Dendritic cell treated with granulocyte-macrophage colony-stimulating factor and Interleukin-4, amounts not matched to agents 40 ng/mL and 50 ng/mL, for 4 days (primary cell): ENCODE results near the gene PHLDA2.

Source experiments
- H3K27ac Mint-ChIP-seq: one replicate; pipeline ENCODE4 v1.8.0; 2022; ENCODE audit warnings: mild to moderate bottlenecking, mixed read lengths
- H3K27me3 Mint-ChIP-seq: one replicate; pipeline ENCODE4 v1.8.0; 2022; ENCODE audit warnings: mild to moderate bottlenecking, mixed read lengths
- H3K36me3 Mint-ChIP-seq: one replicate; pipeline ENCODE4 v1.8.0; 2022; ENCODE audit warnings: low read depth, mixed read lengths
- H3K4me1 Mint-ChIP-seq: one replicate; pipeline ENCODE4 v1.8.0; 2022; ENCODE audit warnings: low read depth, mixed read lengths
- H3K4me3 Mint-ChIP-seq: one replicate; pipeline ENCODE4 v1.8.0; 2022; ENCODE audit warnings: mild to moderate bottlenecking, moderate library complexity, mixed read lengths
- H3K9me3 Mint-ChIP-seq: one replicate; pipeline ENCODE4 v1.8.0; 2022; ENCODE audit warnings: mixed read lengths
- intact Hi-C: fragments of 100-400 bp; cut with micrococcal nuclease; formaldehyde crosslinking; loops from one replicate; pipeline ENCODE4 v1.15.0; 2022

PHLDA2 gene

GRCh38 chr11:2954263-2954662 is 25.0 kb upstream of the PHLDA2 start:
- Mint-ChIP-seq H3K4me1 (peaks cover 23% of the 10 kb centered on the region), H3K4me3 (no peak overlapping the region), H3K27me3 (no peaks in the 10 kb centered on the region), H3K36me3 (peaks cover 96% of the 10 kb centered on the region), H3K9me3 (no peaks in the 10 kb centered on the region), H3K27ac (no peak overlapping the region)
- intact Hi-C loops, result no loop called here

DNA sequence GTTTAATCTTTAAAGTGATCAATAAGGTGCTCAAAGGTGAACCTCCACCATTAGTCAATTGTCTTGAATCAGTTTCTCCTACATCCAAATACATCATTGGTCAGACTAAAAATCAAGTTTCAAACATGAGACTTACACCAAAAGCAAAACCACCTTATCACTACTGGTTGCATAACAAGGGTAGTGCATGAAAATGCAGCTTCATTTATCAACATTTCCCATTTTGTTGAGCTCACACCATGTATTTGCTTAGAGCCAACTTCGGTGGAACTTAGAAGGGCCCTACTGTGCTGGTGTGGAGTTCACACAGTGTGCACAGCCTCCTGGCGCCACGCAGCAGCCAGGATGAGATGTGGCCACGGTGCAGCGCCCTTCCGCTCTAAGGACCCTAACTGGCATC is 23.1 kb upstream of the PHLDA2 start:
- no peak overlapping the region for H3K4me3 Mint-ChIP-seq
- no peaks in the 10 kb centered on the region for H3K27me3 Mint-ChIP-seq
- intact Hi-C loops, result no loop called here
- no peak overlapping the region for H3K27ac Mint-ChIP-seq
- H3K36me3 Mint-ChIP-seq, result peaks cover 98% of the 10 kb centered on the region
- H3K9me3 Mint-ChIP-seq, result no peaks in the 10 kb centered on the region
- peaks cover 10% of the 10 kb centered on the region for H3K4me1 Mint-ChIP-seq

- H3K9me3 Mint-ChIP-seq, result no peaks in the 10 kb centered on the region
- H3K27me3 Mint-ChIP-seq, result no peaks in the 10 kb centered on the region
- H3K36me3 Mint-ChIP-seq, result peaks cover 98% of the 10 kb centered on the region
- intact Hi-C loops, result no loop called here
- H3K4me3 Mint-ChIP-seq, result no peak overlapping the region
- H3K4me1 Mint-ChIP-seq, result peaks cover 16% of the 10 kb centered on the region
- no peak overlapping the region for H3K27ac Mint-ChIP-seq
These were observed 22.3 kb upstream of the PHLDA2 start for GRCh38 chr11:2951231-2952110.

GRCh38 chr11:2950825-2951224 is 21.6 kb upstream of the PHLDA2 start:
- Mint-ChIP-seq H3K4me1 (peaks cover 22% of the 10 kb centered on the region), H3K9me3 (no peaks in the 10 kb centered on the region), H3K27ac (no peak overlapping the region), H3K4me3 (no peak overlapping the region), H3K27me3 (no peaks in the 10 kb centered on the region), H3K36me3 (peaks cover 98% of the 10 kb centered on the region)
- intact Hi-C loops, result no loop called here

DNA sequence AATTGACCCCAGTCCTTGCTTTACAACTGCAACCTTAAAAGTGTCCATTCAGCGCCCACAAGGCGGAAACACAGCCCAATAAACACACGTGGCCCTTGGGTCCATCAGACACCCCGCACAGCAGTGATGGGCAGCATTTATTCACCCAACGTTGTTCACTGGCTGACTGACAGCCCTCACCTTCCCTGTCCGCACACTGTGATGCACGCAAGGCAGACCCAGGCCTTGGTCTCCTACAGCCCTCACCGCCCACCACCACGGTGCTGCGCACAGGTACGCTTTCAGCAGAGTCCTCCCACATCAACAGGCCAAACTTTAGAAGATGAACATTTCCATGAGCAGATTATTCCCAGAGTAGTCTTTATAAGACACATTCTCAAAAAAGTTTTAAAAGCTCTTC is 20.7 kb upstream of the PHLDA2 start:
- no peak overlapping the region for H3K4me3 Mint-ChIP-seq
- no peaks in the 10 kb centered on the region for H3K27me3 Mint-ChIP-seq
- no peak overlapping the region for H3K27ac Mint-ChIP-seq
- intact Hi-C loops, result loop anchor here (5.0 kb wide), 1 partner anchor 37 kb away; no protein-coding TSS in a partner anchor
- peaks cover 31% of the 10 kb centered on the region for H3K4me1 Mint-ChIP-seq
- H3K9me3 Mint-ChIP-seq, result no peaks in the 10 kb centered on the region
- H3K36me3 Mint-ChIP-seq, result peaks cover 93% of the 10 kb centered on the region

DNA sequence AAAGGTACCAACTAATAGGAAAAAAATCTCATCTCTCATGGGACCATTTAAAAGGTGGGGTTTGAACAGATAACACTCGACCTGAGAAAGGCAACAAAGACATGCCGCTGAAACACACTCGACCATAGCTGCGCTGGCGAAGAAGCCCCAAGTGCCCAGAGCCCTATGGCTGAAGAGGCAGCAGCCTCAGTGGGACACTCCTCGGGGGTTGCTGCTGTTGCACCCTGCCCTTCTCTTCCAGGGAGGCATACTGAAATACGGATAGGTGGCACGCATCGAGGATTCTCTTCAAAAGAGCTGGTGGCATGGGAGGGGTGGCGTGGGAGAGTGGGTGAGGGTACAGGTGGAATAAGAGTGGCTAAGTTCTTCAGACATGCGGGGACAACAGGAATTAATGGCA is 18.5 kb upstream of the PHLDA2 start:
- peaks cover 93% of the 10 kb centered on the region for H3K36me3 Mint-ChIP-seq
- intact Hi-C loops, result loop anchor here (5.0 kb wide), 1 partner anchor 40 kb away; no protein-coding TSS in a partner anchor

DNA sequence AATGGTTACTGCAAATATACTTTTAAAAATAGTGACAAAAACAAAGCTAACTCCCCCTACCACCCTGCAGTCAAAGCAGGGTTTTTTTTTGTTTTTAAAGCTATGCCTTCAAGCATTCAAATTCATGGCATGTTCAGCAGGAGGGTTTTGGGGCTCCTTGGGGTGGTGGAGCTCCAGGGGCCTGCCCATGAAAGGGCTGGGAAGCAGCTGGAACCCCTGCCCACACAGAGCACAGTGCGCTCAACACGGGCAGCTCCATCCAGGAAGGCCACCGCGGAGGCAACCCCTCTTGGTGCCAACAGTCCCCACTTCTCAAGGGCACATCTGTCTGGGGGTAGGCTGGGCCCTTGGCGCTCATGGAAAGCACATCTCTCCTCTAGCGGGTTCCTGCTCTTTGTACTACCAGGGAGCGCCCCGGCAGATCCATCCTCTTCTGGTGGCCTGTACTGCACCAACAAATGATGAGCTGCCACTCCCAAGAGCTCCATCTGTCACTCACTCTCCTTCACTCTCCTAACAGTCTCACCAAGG is 16.6 kb upstream of the PHLDA2 start:
- intact Hi-C loops, result loop anchor here (5.0 kb wide), 1 partner anchor 41 kb away; no protein-coding TSS in a partner anchor
- Mint-ChIP-seq H3K9me3 (no peaks in the 10 kb centered on the region), H3K4me1 (peaks cover 49% of the 10 kb centered on the region), H3K27me3 (no peaks in the 10 kb centered on the region), H3K36me3 (peaks cover 74% of the 10 kb centered on the region), H3K4me3 (peak overlapping the region; percentile 7), H3K27ac (peak overlapping the region; percentile 4)

More for the DNA sequence above, 18.5 kb upstream of the PHLDA2 start:
- Mint-ChIP-seq H3K4me1 (peaks cover 49% of the 10 kb centered on the region), H3K4me3 (no peak overlapping the region), H3K27me3 (no peaks in the 10 kb centered on the region), H3K9me3 (no peaks in the 10 kb centered on the region), H3K27ac (no peak overlapping the region)

DNA sequence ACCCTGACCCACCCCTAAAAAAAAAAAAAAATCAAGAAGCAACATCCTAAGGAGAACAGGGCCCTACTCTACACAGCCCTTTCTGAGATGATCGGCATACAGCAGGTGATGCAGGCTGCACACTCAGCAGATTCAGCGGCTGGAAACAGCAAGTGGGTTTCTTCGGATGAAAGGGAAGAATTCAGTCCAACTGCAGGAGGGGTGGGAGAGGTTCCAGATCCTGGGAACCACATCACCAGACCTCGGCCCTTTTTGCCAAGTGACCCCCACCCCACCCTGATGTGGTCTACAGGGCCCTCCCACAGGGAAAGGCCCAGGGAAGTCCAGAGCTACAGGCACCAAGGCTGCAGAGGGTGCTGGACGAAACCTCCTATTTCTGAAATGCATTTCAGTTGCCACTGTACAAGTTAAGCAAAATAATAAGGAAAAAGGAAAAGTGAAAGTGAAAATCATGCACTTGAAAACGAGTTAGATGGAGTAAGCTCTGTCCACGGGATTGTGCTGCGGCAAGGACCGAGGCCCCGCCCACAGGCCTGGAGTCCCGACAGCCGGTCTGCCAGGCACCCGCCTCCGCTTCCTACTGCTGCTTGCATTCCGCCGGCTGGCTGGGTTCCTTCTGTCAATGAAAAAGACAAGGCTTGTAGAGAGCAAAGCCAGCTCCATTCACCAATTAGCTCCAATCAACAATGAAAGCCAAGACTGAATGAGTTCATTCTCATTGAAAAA is 16.0 kb upstream of the PHLDA2 start:
- Mint-ChIP-seq H3K4me1 (peaks cover 55% of the 10 kb centered on the region), H3K27me3 (no peaks in the 10 kb centered on the region), H3K27ac (peak overlapping the region; percentile 4), H3K9me3 (no peaks in the 10 kb centered on the region), H3K4me3 (peak overlapping the region; percentile 31), H3K36me3 (peaks cover 67% of the 10 kb centered on the region)
- intact Hi-C loops, result loop anchor here (5.0 kb wide), 1 partner anchor 42 kb away; no protein-coding TSS in a partner anchor

GRCh38 chr11:2944530-2944929 is 15.3 kb upstream of the PHLDA2 start:
- Mint-ChIP-seq H3K36me3 (peaks cover 61% of the 10 kb centered on the region), H3K4me3 (no peak overlapping the region), H3K4me1 (peaks cover 62% of the 10 kb centered on the region), H3K27ac (no peak overlapping the region), H3K27me3 (no peaks in the 10 kb centered on the region), H3K9me3 (no peaks in the 10 kb centered on the region)
- intact Hi-C loops, result no loop called here

DNA sequence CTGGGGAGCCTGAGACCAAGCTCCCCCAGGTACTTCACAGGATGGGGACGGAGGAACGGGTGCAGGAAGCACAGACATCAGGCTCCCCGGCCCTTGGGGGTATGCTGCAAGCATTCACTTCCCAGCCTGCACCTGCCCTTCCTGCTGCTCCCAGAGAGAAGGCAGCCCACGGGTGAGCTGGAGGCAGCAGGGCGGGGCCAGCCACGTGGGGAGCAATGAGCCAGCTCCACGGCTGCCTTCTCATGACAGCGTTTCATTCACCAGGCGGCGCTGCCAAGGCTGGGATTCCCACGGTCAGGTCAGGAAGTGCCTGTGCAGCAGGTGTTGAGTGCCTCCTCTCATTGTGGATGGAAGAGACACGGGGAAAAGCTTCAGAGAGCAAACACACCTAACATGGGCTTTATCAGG is 14.5 kb upstream of the PHLDA2 start:
- no peak overlapping the region for H3K4me3 Mint-ChIP-seq
- peaks cover 62% of the 10 kb centered on the region for H3K4me1 Mint-ChIP-seq
- H3K36me3 Mint-ChIP-seq, result peaks cover 55% of the 10 kb centered on the region
- H3K9me3 Mint-ChIP-seq, result peaks cover 5% of the 10 kb centered on the region
- no peak overlapping the region for H3K27ac Mint-ChIP-seq
- H3K27me3 Mint-ChIP-seq, result no peaks in the 10 kb centered on the region
- intact Hi-C loops, result no loop called here

GRCh38 chr11:2942872-2943710 is 13.9 kb upstream of the PHLDA2 start:
- H3K27me3 Mint-ChIP-seq, result no peaks in the 10 kb centered on the region
- no peak overlapping the region for H3K27ac Mint-ChIP-seq
- intact Hi-C loops, result no loop called here
- peaks cover 55% of the 10 kb centered on the region for H3K36me3 Mint-ChIP-seq
- H3K4me1 Mint-ChIP-seq, result peaks cover 62% of the 10 kb centered on the region
- no peak overlapping the region for H3K4me3 Mint-ChIP-seq
- peaks cover 11% of the 10 kb centered on the region for H3K9me3 Mint-ChIP-seq

- Mint-ChIP-seq H3K27ac (no peak overlapping the region), H3K4me3 (no peak overlapping the region), H3K4me1 (peaks cover 62% of the 10 kb centered on the region), H3K9me3 (peaks cover 18% of the 10 kb centered on the region), H3K36me3 (peaks cover 55% of the 10 kb centered on the region), H3K27me3 (no peaks in the 10 kb centered on the region)
- intact Hi-C loops, result no loop called here
These were observed 13.2 kb upstream of the PHLDA2 start for GRCh38 chr11:2942447-2942846.
